ENCODE results near the gene P4HA2. TPM values are rescaled to one million over a fixed set of nuclear protein-coding genes. Genes with fewer than 3 reads are reported as not detected.

The P4HA2 gene
- total RNA-seq, 2 experiments from 2014 or later, result not detected

- Mint-ChIP-seq H3K4me3 (no peak overlapping the region), H3K4me1 (ENCODE audit: low read depth) (peaks cover 21% of the 10 kb centered on the region), H3K36me3 (ENCODE audit: low read depth) (no peaks in the 10 kb centered on the region), H3K27me3 (peaks cover 45% of the 10 kb centered on the region), H3K27ac (no peak overlapping the region), H3K9me3 (no peaks in the 10 kb centered on the region)
- POLR2A ChIA-PET, result no interaction called here
- H3K4me1 ChIP-seq (ENCODE audit: insufficient read depth, low read length), result peaks cover 12% of the 10 kb centered on the region
- H3K4me3 ChIP-seq (ENCODE audit: low read length), result peak overlapping the region; percentile 24
- ATAC-seq (ENCODE audit: poor library complexity) (no peak), DNase-seq (no peak)
- CTCF ChIA-PET, result no interaction called here
- H3K27ac ChIP-seq (ENCODE audit: low read depth in 1 of 2, low read length in 2 of 2), result no peak overlapping the region
- intact Hi-C loops (cut with DNase I, micrococcal nuclease), result no loop called here
- H3K27me3 ChIP-seq (ENCODE audit: control insufficient read depth in 1 of 2, insufficient read depth in 2 of 2, low read length in 2 of 2), result peaks cover 9 to 14% of the 10 kb centered on the region in 2 experiments
- peaks cover 0 to 11% of the 10 kb centered on the region in 2 experiments for H3K9me3 ChIP-seq (ENCODE audit: control insufficient read depth in 1 of 2, insufficient read depth in 1 of 2, low read length in 2 of 2)
- no peaks in the 10 kb centered on the region for H3K36me3 ChIP-seq (ENCODE audit: insufficient read depth, low read length)
- no peak for TF ChIP-seq CTCF (IDR thresholded peaks at IDR 0.05)
Measured at GRCh38 chr5:132227235-132227484, 493 bp downstream of the P4HA2 start.

- no peaks in the 10 kb centered on the region for H3K9me3 Mint-ChIP-seq
- Histone ChIP-seq H3K36me3 (ENCODE audit: insufficient read depth, low read length) (no peaks in the 10 kb centered on the region), H3K27me3 (ENCODE audit: control insufficient read depth in 1 of 2, insufficient read depth in 2 of 2, low read length in 2 of 2) (peaks cover 9 to 14% of the 10 kb centered on the region in 2 experiments), H3K9me3 (ENCODE audit: control insufficient read depth in 1 of 2, insufficient read depth in 1 of 2, low read length in 2 of 2) (peaks cover 0 to 11% of the 10 kb centered on the region in 2 experiments), H3K4me1 (ENCODE audit: insufficient read depth, low read length) (peaks cover 12% of the 10 kb centered on the region), H3K27ac (ENCODE audit: low read depth in 1 of 2, low read length in 2 of 2) (no peak overlapping the region), H3K4me3 (ENCODE audit: low read length) (no peak overlapping the region)
- no peaks in the 10 kb centered on the region for H3K36me3 Mint-ChIP-seq (ENCODE audit: low read depth)
- no peak overlapping the region for H3K27ac Mint-ChIP-seq
- POLR2A ChIA-PET, result no interaction called here
- TF ChIP-seq CTCF (IDR thresholded peaks at IDR 0.05), result no peak
- peaks cover 45% of the 10 kb centered on the region for H3K27me3 Mint-ChIP-seq
- CTCF ChIA-PET, result no interaction called here
- ATAC-seq (ENCODE audit: poor library complexity) (no peak), DNase-seq (no peak)
- intact Hi-C loops (cut with DNase I, micrococcal nuclease), result no loop called here
- peaks cover 21% of the 10 kb centered on the region for H3K4me1 Mint-ChIP-seq (ENCODE audit: low read depth)
- peak overlapping the region; percentile 60 for H3K4me3 Mint-ChIP-seq
Measured at GRCh38 chr5:132226516-132227234, 978 bp downstream of the P4HA2 start.

GRCh38 chr5:132225165-132226032 is 2.3 kb downstream of the P4HA2 start:
- Mint-ChIP-seq H3K36me3 (ENCODE audit: low read depth) (no peaks in the 10 kb centered on the region), H3K27ac (no peak overlapping the region), H3K4me3 (no peak overlapping the region), H3K9me3 (no peaks in the 10 kb centered on the region), H3K27me3 (peaks cover 35% of the 10 kb centered on the region), H3K4me1 (ENCODE audit: low read depth) (peaks cover 21% of the 10 kb centered on the region)
- no peak overlapping the region for H3K27ac ChIP-seq (ENCODE audit: low read depth in 1 of 2, low read length in 2 of 2)
- ChIA-PET CTCF (no interaction called here), POLR2A (no interaction called here)
- ATAC-seq (ENCODE audit: poor library complexity), result peak; percentile 46
- peak in 8 of 14 experiments; percentile 11 to 46 (median 26) for DNase-seq
- no peaks in the 10 kb centered on the region for H3K36me3 ChIP-seq (ENCODE audit: insufficient read depth, low read length)
- H3K27me3 ChIP-seq (ENCODE audit: control insufficient read depth in 1 of 2, insufficient read depth in 2 of 2, low read length in 2 of 2), result peaks cover 9 to 14% of the 10 kb centered on the region in 2 experiments
- H3K9me3 ChIP-seq (ENCODE audit: control insufficient read depth in 1 of 2, insufficient read depth in 1 of 2, low read length in 2 of 2), result peaks cover 0 to 11% of the 10 kb centered on the region in 2 experiments
- peaks cover 12% of the 10 kb centered on the region for H3K4me1 ChIP-seq (ENCODE audit: insufficient read depth, low read length)
- no peak overlapping the region for H3K4me3 ChIP-seq (ENCODE audit: low read length)
- no peak for TF ChIP-seq CTCF (IDR thresholded peaks at IDR 0.05)
- intact Hi-C loops (cut with DNase I, micrococcal nuclease), result no loop called here
